Keratinocyte (primary cell): Measurements from ENCODE around the gene ERI3. TPM values are rescaled to one million over a fixed set of nuclear protein-coding genes. Genes with fewer than 3 reads are reported as not detected.

Experiments used
- DNase-seq: peaks from one replicate; pipeline ENCODE4 v3.0.0-alpha.2; 2011; ENCODE audit warnings: low read depth, missing footprints, low spot score
- FAIRE-seq: peaks from 2 replicates; lab custom pipeline; 2011; peaks lifted over from hg19 to GRCh38; lab: Jason Lieb, UNC
- H2AFZ ChIP-seq: 2 replicates; pipeline ENCODE4 v1.6.0; 2012; ENCODE audit warnings: low read length, control low read depth, inconsistent platforms; ENCODE audit not compliant: control insufficient read depth
- H3K27ac ChIP-seq: 2 replicates; pipeline ENCODE4 v1.5.1; 2011; ENCODE audit warnings: low read length; ENCODE audit not compliant: control insufficient read depth, insufficient read depth
- H3K27me3 ChIP-seq: 3 replicates; pipeline ENCODE4 v1.6.0; 2011; ENCODE audit warnings: low read length; ENCODE audit not compliant: control insufficient read depth, insufficient read depth; ENCODE audit errors: extremely low read depth
- H3K36me3 ChIP-seq, 2 experiments: 2 replicates in 1 of 2; 3 replicates in 1 of 2; pipeline ENCODE4 v1.5.1; 2011; ENCODE audit warnings: low read length in 2 of 2, mild to moderate bottlenecking in 1 of 2; ENCODE audit not compliant: control insufficient read depth in 2 of 2, insufficient read depth in 2 of 2; ENCODE audit errors: extremely low read depth in 1 of 2
- H3K4me1 ChIP-seq: 3 replicates; pipeline ENCODE4 v1.5.1; 2011; ENCODE audit warnings: low read length; ENCODE audit not compliant: control insufficient read depth, insufficient read depth; ENCODE audit errors: extremely low read depth
- H3K4me2 ChIP-seq: 3 replicates; pipeline ENCODE4 v1.6.0; 2011; ENCODE audit warnings: low read depth, low read length; ENCODE audit not compliant: control insufficient read depth, insufficient read depth; ENCODE audit errors: extremely low read depth
- H3K4me3 ChIP-seq, 3 experiments: fragments of 200-600 bp in 1 of 3; sonication (generic) in 1 of 3; 2 replicates in 2 of 3; 3 replicates in 1 of 3; pipeline ENCODE4 v1.5.1; 2011 to 2016; ENCODE audit warnings: low read length in 3 of 3, mild to moderate bottlenecking in 3 of 3, control low read depth in 2 of 3, inconsistent platforms in 1 of 3, low read depth in 1 of 3, mixed read lengths in 1 of 3, mixed run types in 1 of 3, moderate library complexity in 1 of 3; ENCODE audit not compliant: control insufficient read depth in 2 of 3, insufficient read depth in 2 of 3; ENCODE audit errors: extremely low read depth in 1 of 3
- H3K79me2 ChIP-seq: 2 replicates; pipeline ENCODE4 v1.6.0; 2012; ENCODE audit warnings: low read length; ENCODE audit not compliant: control insufficient read depth, insufficient read depth
- H3K9ac ChIP-seq: 3 replicates; pipeline ENCODE4 v1.6.0; 2011; ENCODE audit warnings: low read length; ENCODE audit not compliant: control insufficient read depth, insufficient read depth; ENCODE audit errors: extremely low read depth
- H3K9me1 ChIP-seq: 3 replicates; pipeline ENCODE4 v1.6.0; 2011; ENCODE audit warnings: low read length; ENCODE audit not compliant: control insufficient read depth, insufficient read depth; ENCODE audit errors: extremely low read depth
- H3K9me3 ChIP-seq: 2 replicates; pipeline ENCODE4 v1.5.1; 2012; ENCODE audit warnings: low read depth, low read length; ENCODE audit not compliant: control insufficient read depth
- H4K20me1 ChIP-seq: 3 replicates; pipeline ENCODE4 v1.6.0; 2011; ENCODE audit warnings: low read length; ENCODE audit not compliant: control insufficient read depth, insufficient read depth; ENCODE audit errors: extremely low read depth
- EZH2 ChIP-seq: IDR thresholded peaks from one replicate; pipeline ENCODE4 v1.6.1; 2012; ENCODE audit warnings: inconsistent platforms, mild to moderate bottlenecking, low read length, moderate library complexity
- dilution Hi-C: fragments of 300-500 bp; cut with MboI; formaldehyde crosslinking; loops from one replicate; pipeline ENCODE4 v1.7.0; 2020; ENCODE audit warnings: low sequenced_read_pairs; ENCODE audit not compliant: extremely low pct_ligation_motif_present
- polyA plus RNA-seq, 5 experiments: library from polyadenylated mRNA; depleted of rRNA in 3 of 5; stranded (reverse) in 3 of 5; stranded (forward) in 1 of 5; unstranded in 1 of 5; fragments of >200 nt; gene quantifications; 1 replicate in 1 of 5; 2 replicates in 3 of 5; 3 replicates in 1 of 5; pipeline versions ENCODE4 v1.2.1 to v1.2.3, GENCODE V29; 2011 to 2012; ENCODE audit warnings: missing spikeins in 2 of 5, low read depth in 1 of 5, low replicate concordance in 1 of 5
- TF ChIP-seq, protein P1 (sequence below), 3 experiments: IDR thresholded peaks in 1 of 3; conservative IDR thresholded peaks in 1 of 3; optimal IDR thresholded peaks in 1 of 3; 2 replicates in 2 of 3; 3 replicates in 1 of 3; pipeline versions ENCODE3 to v1.5.1; 2011; ENCODE audit warnings: low read length in 3 of 3, mild to moderate bottlenecking in 3 of 3, moderate library complexity in 2 of 3, control low read depth in 1 of 3, inconsistent platforms in 1 of 3; ENCODE audit not compliant: insufficient read depth in 2 of 3; ENCODE audit errors: extremely low read depth in 1 of 3

Gene ERI3
- polyA plus RNA-seq, 1 donor (not counting 4 experiments of a cell fraction or from before 2014, with no cell fraction given) = 43.7 TPM

DNA sequence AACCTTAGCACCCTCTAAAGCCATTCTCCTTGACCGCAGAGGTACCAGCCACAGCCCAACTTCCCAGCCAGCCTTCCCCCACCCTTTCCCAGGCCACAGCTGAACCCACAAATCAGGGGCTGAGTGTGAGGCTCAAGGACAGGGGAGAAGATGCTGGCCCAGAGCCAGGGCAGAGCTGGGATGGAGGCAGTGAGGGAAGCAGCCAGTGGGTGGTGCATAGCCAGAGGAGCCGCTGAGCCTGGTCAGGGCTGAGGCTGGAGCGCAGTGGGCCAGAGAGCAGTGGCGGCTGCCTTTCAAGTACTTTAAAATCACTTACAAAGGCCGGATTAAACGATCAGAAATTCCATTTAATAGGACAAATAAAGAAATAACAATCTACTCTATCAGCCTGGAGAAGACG lies 105.5 kb downstream of the ERI3 start:
- peaks cover 3% of the 10 kb centered on the region for H4K20me1 ChIP-seq
- FAIRE-seq = no peak

DNA sequence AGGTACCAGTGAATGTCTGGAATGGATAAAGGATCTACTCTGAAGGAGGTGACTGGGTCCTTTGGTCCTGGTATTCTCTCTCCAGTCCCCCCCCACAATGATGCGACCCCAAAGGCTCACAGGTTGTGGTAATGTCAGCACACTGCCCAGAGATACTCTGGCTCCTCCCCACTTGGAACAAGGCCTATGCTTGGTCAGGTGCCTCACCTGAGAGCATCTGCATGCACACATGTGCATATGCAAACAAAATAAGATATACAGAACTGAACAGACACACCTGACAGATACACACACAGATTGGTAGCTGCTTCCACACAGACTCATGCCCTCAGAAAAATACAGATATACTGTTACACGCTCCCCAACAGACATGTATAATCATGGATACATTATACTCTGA lies 108.3 kb downstream of the ERI3 start:
- Histone ChIP-seq H2AFZ (no peak overlapping the region), H3K27ac (no peak overlapping the region), H3K9me1 (peaks cover 2% of the 10 kb centered on the region), H3K4me1 (peaks cover 16% of the 10 kb centered on the region), H3K9ac (no peak overlapping the region), H3K36me3 (peaks cover 3 to 5% of the 10 kb centered on the region in 2 experiments), H3K4me2 (no peak overlapping the region), H3K27me3 (no peaks in the 10 kb centered on the region), H3K4me3 (no peak overlapping the region), H4K20me1 (peaks cover 2% of the 10 kb centered on the region), H3K9me3 (no peaks in the 10 kb centered on the region), H3K79me2 (no peaks in the 10 kb centered on the region)
- dilution Hi-C loops = no loop called here
- FAIRE-seq (no peak), DNase-seq (no peak)
- TF ChIP-seq, protein P1, sequence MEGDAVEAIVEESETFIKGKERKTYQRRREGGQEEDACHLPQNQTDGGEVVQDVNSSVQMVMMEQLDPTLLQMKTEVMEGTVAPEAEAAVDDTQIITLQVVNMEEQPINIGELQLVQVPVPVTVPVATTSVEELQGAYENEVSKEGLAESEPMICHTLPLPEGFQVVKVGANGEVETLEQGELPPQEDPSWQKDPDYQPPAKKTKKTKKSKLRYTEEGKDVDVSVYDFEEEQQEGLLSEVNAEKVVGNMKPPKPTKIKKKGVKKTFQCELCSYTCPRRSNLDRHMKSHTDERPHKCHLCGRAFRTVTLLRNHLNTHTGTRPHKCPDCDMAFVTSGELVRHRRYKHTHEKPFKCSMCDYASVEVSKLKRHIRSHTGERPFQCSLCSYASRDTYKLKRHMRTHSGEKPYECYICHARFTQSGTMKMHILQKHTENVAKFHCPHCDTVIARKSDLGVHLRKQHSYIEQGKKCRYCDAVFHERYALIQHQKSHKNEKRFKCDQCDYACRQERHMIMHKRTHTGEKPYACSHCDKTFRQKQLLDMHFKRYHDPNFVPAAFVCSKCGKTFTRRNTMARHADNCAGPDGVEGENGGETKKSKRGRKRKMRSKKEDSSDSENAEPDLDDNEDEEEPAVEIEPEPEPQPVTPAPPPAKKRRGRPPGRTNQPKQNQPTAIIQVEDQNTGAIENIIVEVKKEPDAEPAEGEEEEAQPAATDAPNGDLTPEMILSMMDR (optimal IDR thresholded peaks at IDR 0.05 in 1 of 3, IDR thresholded peaks at IDR 0.05 in 1 of 3, conservative IDR thresholded peaks at IDR 0.05 in 1 of 3; ENCODE audit: extremely low read depth in 1 of 3, insufficient read depth in 2 of 3, low read length in 3 of 3) = no peak
- TF ChIP-seq EZH2 = no peak

More for the DNA sequence above, 105.5 kb downstream of the ERI3 start:
- Histone ChIP-seq H3K4me3 (no peak overlapping the region), H2AFZ (no peak overlapping the region), H3K4me2 (no peak overlapping the region), H3K9me1 (peaks cover 2% of the 10 kb centered on the region), H3K27ac (no peak overlapping the region), H3K9ac (no peak overlapping the region), H3K4me1 (peaks cover 16% of the 10 kb centered on the region), H3K9me3 (no peaks in the 10 kb centered on the region), H3K79me2 (no peaks in the 10 kb centered on the region), H3K27me3 (no peaks in the 10 kb centered on the region), H3K36me3 (peaks cover 0 to 2% of the 10 kb centered on the region in 2 experiments)
- no peak for TF ChIP-seq EZH2
- TF ChIP-seq, protein P1 (optimal IDR thresholded peaks at IDR 0.05 in 1 of 3, IDR thresholded peaks at IDR 0.05 in 1 of 3, conservative IDR thresholded peaks at IDR 0.05 in 1 of 3; ENCODE audit: extremely low read depth in 1 of 3, insufficient read depth in 2 of 3, low read length in 3 of 3) = no peak
- dilution Hi-C loops = no loop called here
- no peak for DNase-seq
